HK-2 (cell line): ENCODE measurements around the gene FUT7.
"Not testable (repeated sequence)": the region's sequence is repeated elsewhere in the genome, so short reads cannot be mapped to it uniquely, and the experiment has no call there.

Experiments used
- DNase-seq: peaks from one replicate; pipeline ENCODE4 v3.0.0-alpha.2; 2018; ENCODE audit not compliant: unreplicated experiment

The FUT7 gene

GRCh38 chr9:137066096-137066861 is 34.4 kb upstream of the FUT7 start:
- DNase-seq = no peak

DNA sequence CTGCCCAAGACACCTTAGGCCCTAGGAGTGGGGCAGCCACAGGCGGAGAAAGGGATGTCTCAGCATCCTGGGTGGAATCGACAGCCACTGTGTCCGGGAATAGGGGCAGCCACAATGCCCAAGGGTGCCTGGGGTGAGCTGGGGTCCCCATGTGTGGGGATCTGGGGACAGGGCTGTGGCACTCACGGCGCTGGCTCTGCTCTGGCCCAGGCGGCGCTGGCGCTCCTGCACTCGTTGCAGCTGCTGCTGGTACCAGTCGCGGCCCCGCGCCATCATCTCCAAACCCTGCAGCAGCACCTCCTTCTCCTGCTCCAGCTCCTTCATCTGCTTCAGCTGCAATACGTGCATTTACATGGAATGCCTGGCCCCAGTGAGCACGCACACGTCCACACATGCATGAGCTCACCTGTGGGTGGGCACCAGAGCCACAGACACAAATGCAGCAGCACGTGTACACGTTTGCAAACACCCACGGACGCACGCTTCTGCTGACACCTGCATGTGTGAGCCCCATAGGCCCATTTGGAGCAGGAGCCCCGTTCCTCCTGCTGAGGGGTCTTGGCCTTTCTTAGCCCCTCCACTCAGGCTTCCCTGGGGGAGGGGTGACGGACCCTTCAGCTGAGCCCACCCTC is 33.6 kb upstream of the FUT7 start:
- no peak for DNase-seq

- DNase-seq = no peak
Measured at GRCh38 chr9:137064880-137065164, 32.9 kb upstream of the FUT7 start.

- DNase-seq = peak; percentile 81
Measured at GRCh38 chr9:137064027-137064879, 32.4 kb upstream of the FUT7 start.

GRCh38 chr9:137063311-137064026 is 31.6 kb upstream of the FUT7 start:
- DNase-seq = no peak

DNA sequence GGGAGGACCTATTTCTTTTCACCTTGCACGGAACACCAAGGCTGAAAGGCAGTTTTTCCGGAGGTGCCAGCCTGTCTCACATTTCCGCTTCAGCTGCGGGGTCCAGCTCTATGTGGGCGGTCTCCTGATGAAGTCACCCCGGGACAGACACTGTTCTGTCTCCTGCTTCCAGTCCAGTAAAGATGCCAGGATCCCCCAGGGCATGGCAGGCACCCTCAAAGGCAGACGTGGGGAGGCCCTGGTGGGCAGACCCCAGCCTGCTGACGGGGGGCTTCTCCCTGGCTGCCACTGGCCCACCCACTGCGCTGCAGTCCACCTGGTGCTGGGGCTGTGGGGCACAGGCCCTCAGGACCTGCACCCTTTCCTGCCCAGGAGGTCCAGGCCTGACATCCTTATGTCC is 30.9 kb upstream of the FUT7 start:
- not testable (repeated sequence) for DNase-seq

GRCh38 chr9:137062384-137062783 is 30.5 kb upstream of the FUT7 start:
- DNase-seq = no peak

GRCh38 chr9:137058521-137059234 is 26.8 kb upstream of the FUT7 start:
- DNase-seq = no peak

- no peak for DNase-seq
Measured at GRCh38 chr9:137057545-137057944, 25.7 kb upstream of the FUT7 start.

DNA sequence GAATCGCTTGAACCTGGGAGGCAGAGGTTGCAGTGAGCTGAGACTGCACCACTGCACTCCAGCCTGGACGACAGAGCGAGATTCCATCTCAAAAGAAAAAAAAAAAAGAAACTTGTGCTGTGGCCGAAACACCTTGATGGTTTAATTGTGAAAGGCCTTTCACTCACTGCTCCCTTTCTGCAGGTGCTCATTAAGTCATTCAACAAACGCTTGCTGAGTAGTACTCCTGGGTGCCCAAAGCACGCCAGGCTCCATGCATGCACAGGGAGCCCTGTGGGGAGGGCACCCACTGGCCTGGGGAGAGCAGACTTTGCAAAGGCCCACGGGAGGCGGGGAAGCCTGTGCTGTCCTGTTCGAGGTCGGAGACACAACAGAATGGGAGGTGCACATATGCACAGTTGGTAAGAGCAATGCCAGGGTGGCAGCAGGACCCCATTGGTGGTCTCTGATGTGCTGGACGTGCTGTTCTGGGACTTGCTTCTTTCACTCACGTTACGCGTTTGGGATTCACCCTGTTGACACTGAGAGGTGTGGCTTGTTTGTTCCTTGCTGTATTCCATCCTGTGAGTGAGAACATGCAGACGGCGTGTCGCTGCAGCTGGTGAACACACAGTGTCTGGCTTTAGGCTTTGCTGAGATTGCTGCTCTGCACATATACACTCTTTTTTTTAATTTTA is 25.0 kb upstream of the FUT7 start:
- no peak for DNase-seq

DNA sequence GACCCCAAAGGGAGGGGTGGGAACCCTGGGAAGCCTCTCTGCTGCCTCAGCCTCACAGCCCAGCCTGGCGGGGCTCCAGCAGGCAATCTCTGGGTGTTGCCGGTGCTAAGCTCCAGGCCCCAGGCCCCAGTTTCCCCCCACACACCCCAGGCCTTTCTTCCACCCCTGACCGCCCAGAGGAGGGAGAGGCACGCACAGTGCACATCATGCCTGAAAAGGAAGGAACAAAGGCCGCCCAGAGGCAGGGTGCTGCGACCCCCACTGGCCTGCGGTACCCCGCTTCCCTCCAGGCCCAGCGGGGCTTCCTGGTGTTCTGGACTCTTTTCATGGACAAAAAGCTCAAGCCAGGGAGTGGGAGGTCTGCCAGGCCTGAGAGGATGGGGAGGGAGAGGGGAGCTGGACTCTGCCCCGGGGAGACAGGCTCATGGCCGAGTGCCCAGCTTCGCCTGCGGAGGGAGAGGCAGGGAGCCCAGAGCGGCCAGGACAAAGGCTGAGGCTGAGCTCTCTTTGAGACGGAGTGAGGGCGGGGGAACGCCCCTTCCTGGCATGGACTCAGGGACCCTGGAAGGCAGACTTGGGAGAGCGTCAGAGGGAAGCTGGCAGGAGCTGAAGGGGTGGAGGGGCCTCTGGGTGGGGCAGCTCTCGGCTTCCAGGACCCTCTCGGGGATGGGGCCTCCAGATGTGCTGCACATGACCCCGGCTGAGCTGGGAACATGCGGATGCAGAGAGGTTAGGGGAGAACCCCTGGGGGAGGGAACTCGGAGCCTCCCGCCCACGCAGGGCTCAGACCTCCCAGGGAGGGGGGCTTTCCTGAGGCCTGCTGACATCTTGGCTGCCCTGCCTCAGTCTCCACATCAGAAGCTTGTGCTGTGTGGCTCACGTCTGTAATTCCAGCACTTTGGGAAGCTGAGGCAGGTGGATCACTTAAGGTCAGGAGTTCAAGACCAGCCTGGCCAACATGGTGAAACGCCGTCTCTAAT is 23.8 kb upstream of the FUT7 start:
- no peak for DNase-seq

- DNase-seq = no peak
Measured at GRCh38 chr9:137054932-137055384, 23.1 kb upstream of the FUT7 start.

DNA sequence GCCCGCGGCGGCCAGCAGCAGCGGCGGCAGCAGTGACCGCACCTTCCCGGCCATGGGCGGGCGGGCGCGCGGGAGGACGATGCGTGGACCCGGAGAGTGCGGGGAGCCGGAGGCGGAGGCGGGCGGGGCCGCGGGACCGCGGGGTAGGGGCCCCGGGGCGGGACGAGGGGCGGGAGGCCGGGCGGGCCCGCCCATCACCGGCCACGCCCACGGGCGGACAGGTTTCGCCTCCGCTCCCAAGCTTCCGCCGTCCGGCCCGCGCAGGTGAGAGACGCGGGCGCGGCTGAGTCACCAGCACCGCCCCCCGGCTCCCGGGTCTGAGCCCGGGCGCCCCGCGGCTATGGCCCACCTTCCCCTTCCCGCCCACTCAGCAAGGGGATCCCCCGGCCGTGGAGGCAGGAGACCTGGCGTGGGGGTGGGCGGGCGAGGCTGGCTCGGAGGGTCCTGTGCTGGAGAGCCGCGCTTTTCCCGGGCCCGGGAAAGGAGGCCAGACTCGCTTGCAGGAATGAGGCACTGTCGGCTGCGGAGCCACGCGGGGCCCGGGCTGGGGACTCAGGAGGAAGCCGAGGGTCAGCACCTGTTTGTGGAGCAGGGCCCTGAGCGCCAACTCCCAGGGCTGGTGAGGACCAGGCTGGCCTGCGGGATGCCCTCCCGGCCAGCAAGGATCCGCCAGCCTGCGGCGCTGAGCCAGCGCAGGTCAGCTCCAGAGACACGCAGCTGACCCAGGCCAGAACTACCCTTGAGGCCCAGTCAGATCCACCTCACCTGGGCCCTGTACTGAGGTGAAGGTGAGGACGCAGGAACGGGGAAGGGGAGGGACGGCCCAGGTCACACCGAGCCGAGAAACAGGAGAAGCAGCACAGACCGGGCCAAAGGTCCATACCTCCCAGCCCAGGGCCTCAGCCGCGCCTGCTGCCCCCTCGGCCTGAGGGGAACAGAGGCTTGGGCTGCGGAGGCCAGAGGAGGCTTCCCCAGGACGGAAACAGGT is 22.4 kb upstream of the FUT7 start, which contains the start of gene ENTPD2:
TSS of gene ENTPD2 (minus strand) at position 118 of the 988 bp plus-strand sequence. CDS start at position 54, 64 bp downstream.
- DNase-seq = no peak

- DNase-seq = no peak
Measured at GRCh38 chr9:137052998-137053943, 21.4 kb upstream of the FUT7 start.

DNA sequence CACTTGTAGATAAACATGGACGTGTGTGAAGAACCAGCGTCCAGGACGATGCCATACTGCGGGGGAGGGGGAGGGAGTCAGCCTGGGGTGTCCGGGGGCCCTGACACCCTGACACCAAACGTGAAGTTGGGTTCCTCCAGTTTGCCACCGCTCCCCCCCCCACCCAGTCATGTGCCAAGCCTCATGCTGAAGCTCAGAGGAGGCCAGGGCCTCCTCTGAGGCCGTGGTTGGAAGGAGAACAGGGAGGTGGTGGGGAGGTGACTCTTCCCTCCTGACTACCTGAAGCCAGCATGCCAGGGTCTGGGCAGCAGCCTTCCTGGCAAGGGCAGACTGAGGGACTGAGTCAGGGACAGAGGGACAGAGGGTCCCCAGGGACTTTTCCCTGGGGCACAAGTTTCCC is 20.4 kb upstream of the FUT7 start:
- no peak for DNase-seq

- no peak for DNase-seq
Measured at GRCh38 chr9:137051145-137051724, 19.3 kb upstream of the FUT7 start.

GRCh38 chr9:137050570-137050969 is 18.7 kb upstream of the FUT7 start:
- no peak for DNase-seq
